Caco-2 (cell line): ENCODE measurements around the gene MAP7D1. TPM values are rescaled to one million over a fixed set of nuclear protein-coding genes. Genes with fewer than 3 reads are reported as not detected.
A peak's percentile ranks its signal among the peaks of the same experiment; 100 is the strongest.

ENCODE experiments used
- BruUV-seq: library from RNA; stranded (reverse); fragments of 400-500 nt; replicated peaks from 2 replicates; lab custom pipeline; 2021; lab: Mats Ljungman, UMichigan
- CTCF ChIA-PET: fragments of 300-600 bp; sonication (Branson Sonifier 250); formaldehyde crosslinking; loops from one replicate; lab custom pipeline; 2022; ENCODE audit warnings: antibody characterized with exemption; lab: Charles Lee
- POLR2A ChIA-PET: fragments of 300-600 bp; sonication (Branson Sonifier 250); formaldehyde crosslinking; loops from one replicate; lab custom pipeline; 2022; ENCODE audit warnings: antibody characterized with exemption; lab: Charles Lee
- DNase-seq, 2 experiments: peaks; one replicate each; pipeline versions ENCODE4 v3.0.0 to v3.0.0-alpha.2; 2020 to 2022
- H3K27me3 ChIP-seq: replicated peaks from 2 replicates; pipeline ENCODE4 v1.6.0; 2011; ENCODE audit warnings: low read length; ENCODE audit not compliant: control insufficient read depth, insufficient read depth
- H3K36me3 ChIP-seq: 2 replicates; pipeline ENCODE4 v1.5.1; 2011; ENCODE audit warnings: low read length; ENCODE audit not compliant: control insufficient read depth, insufficient read depth
- H3K4me1 ChIP-seq: fragments of 250-450 bp; sonication (Bioruptor Pico); 2 replicates; pipeline ENCODE4 v1.5.1; 2020; ENCODE audit warnings: mild to moderate bottlenecking
- H3K4me3 ChIP-seq: 2 replicates; pipeline ENCODE4 v1.5.1; 2011; ENCODE audit warnings: low read depth, mild to moderate bottlenecking, control low read depth, low read length
- H3K9me3 ChIP-seq: fragments of 250-450 bp; sonication (Bioruptor Pico); 2 replicates; pipeline ENCODE4 v1.5.1; 2020; ENCODE audit warnings: mild to moderate bottlenecking, moderate library complexity
- H3K27ac Mint-ChIP-seq: one replicate; pipeline ENCODE4 v1.8.0; 2022; ENCODE audit warnings: mixed read lengths; ENCODE audit not compliant: unreplicated experiment
- H3K27me3 Mint-ChIP-seq: one replicate; pipeline ENCODE4 v1.8.0; 2022; ENCODE audit warnings: mixed read lengths; ENCODE audit not compliant: insufficient read depth, unreplicated experiment
- H3K36me3 Mint-ChIP-seq: one replicate; pipeline ENCODE4 v1.8.0; 2022; ENCODE audit warnings: mild to moderate bottlenecking, mixed read lengths; ENCODE audit not compliant: insufficient read depth, unreplicated experiment
- H3K4me1 Mint-ChIP-seq: one replicate; pipeline ENCODE4 v1.8.0; 2022; ENCODE audit warnings: low read depth, mixed read lengths; ENCODE audit not compliant: unreplicated experiment
- H3K4me3 Mint-ChIP-seq: one replicate; pipeline ENCODE4 v1.8.0; 2022; ENCODE audit warnings: mild to moderate bottlenecking, moderate library complexity, mixed read lengths; ENCODE audit not compliant: unreplicated experiment
- H3K9me3 Mint-ChIP-seq: one replicate; pipeline ENCODE4 v1.8.0; 2022; ENCODE audit warnings: mixed read lengths; ENCODE audit not compliant: unreplicated experiment
- CTCF ChIP-seq, 2 experiments: fragments of 200-600 bp in 1 of 2; IDR thresholded peaks; 1 replicate in 1 of 2; 2 replicates in 1 of 2; pipeline versions ENCODE4 v1.5.1 to v1.8.0; 2011 to 2022; ENCODE audit warnings: antibody characterized with exemption in 1 of 2, control low read depth in 1 of 2, inconsistent platforms in 1 of 2, low read depth in 1 of 2, low read length in 1 of 2, mild to moderate bottlenecking in 1 of 2, moderate library complexity in 1 of 2; ENCODE audit not compliant: insufficient read depth in 1 of 2, severe bottlenecking in 1 of 2, unreplicated experiment in 1 of 2
- intact Hi-C: fragments of 100-400 bp; cut with micrococcal nuclease; formaldehyde crosslinking; loops from one replicate; pipeline ENCODE4 v1.10.0; 2022; ENCODE audit not compliant: unreplicated experiment
- total RNA-seq: library from RNA; stranded (reverse); gene quantifications from 2 replicates; pipeline ENCODE4 v1.2.3, GENCODE V29; 2022

Gene MAP7D1
- total RNA-seq, 1 experiment from 2014 or later, result 37.7 TPM

GRCh38 chr1:36124404-36125128 is 31.4 kb upstream of the MAP7D1 start:
- H3K4me1 Mint-ChIP-seq, result no peaks in the 10 kb centered on the region
- DNase-seq, result no peak
- H3K36me3 ChIP-seq, result no peaks in the 10 kb centered on the region
- intact Hi-C loops, result no loop called here
- H3K9me3 Mint-ChIP-seq, result no peaks in the 10 kb centered on the region
- no peak for TF ChIP-seq CTCF (IDR thresholded peaks at IDR 0.05; ENCODE audit: insufficient read depth in 1 of 2, low read depth in 1 of 2, low read length in 1 of 2, severe bottlenecking in 1 of 2, unreplicated experiment in 1 of 2)
- ChIA-PET CTCF (interaction anchor here (1.3 kb wide), 1 partner anchor 10 kb away, joined by 4 read pairs; no protein-coding TSS in a partner anchor), POLR2A (no interaction called here)
- peaks cover 3% of the 10 kb centered on the region for H3K27me3 Mint-ChIP-seq
- no peaks in the 10 kb centered on the region for H3K36me3 Mint-ChIP-seq
- H3K9me3 ChIP-seq, result no peaks in the 10 kb centered on the region
- H3K4me1 ChIP-seq, result 0 out of 2 replicates have a peak, but pooled peaks cover 3% of the 10 kb centered on the region
- BruUV-seq, result no TSS peak
- no peak overlapping the region for H3K27ac Mint-ChIP-seq
- H3K4me3 Mint-ChIP-seq, result peak overlapping the region; percentile 55
- H3K4me3 ChIP-seq, result no peak overlapping the region
- no peaks in the 10 kb centered on the region for H3K27me3 ChIP-seq

- peak within 1 kb of the TSS; percentile 25 for H3K4me3 ChIP-seq
- no TSS peak for BruUV-seq
- H3K4me1 Mint-ChIP-seq, result no peaks in the 10 kb centered on the region
- H3K27ac Mint-ChIP-seq, result no peak within 1 kb of the TSS
- no peaks in the 10 kb centered on the region for H3K36me3 Mint-ChIP-seq
- no peak for DNase-seq
- intact Hi-C loops, result no loop called here
- ChIA-PET POLR2A (no interaction called here), CTCF (no interaction called here)
- no peaks in the 10 kb centered on the region for H3K36me3 ChIP-seq
- H3K27me3 ChIP-seq, result no peaks in the 10 kb centered on the region
- H3K4me1 ChIP-seq, result 0 out of 2 replicates have a peak, but pooled peaks cover 3% of the 10 kb centered on the region
- no peak for TF ChIP-seq CTCF (IDR thresholded peaks at IDR 0.05; ENCODE audit: insufficient read depth in 1 of 2, low read depth in 1 of 2, low read length in 1 of 2, severe bottlenecking in 1 of 2, unreplicated experiment in 1 of 2)
- peaks cover 3% of the 10 kb centered on the region for H3K27me3 Mint-ChIP-seq
- H3K9me3 ChIP-seq, result no peaks in the 10 kb centered on the region
- peak within 1 kb of the TSS; percentile 55 for H3K4me3 Mint-ChIP-seq
- no peaks in the 10 kb centered on the region for H3K9me3 Mint-ChIP-seq
Observed at GRCh38 chr1:36125129-36125991, 30.6 kb upstream of the MAP7D1 start, which contains the start of gene COL8A2. TSS of gene COL8A2 (minus strand) at chr1:36125222. CDS start at chr1:36100242, 24,980 bp downstream.

- H3K9me3 ChIP-seq, result no peaks in the 10 kb centered on the region
- peaks cover 3% of the 10 kb centered on the region for H3K27me3 Mint-ChIP-seq
- TF ChIP-seq CTCF (IDR thresholded peaks at IDR 0.05; ENCODE audit: insufficient read depth in 1 of 2, low read depth in 1 of 2, low read length in 1 of 2, severe bottlenecking in 1 of 2, unreplicated experiment in 1 of 2), result no peak
- H3K4me1 ChIP-seq, result 0 out of 2 replicates have a peak, but pooled peaks cover 3% of the 10 kb centered on the region
- H3K4me3 Mint-ChIP-seq, result no peak overlapping the region
- no peaks in the 10 kb centered on the region for H3K36me3 Mint-ChIP-seq
- ChIA-PET CTCF (no interaction called here), POLR2A (no interaction called here)
- no peak overlapping the region for H3K4me3 ChIP-seq
- no peaks in the 10 kb centered on the region for H3K9me3 Mint-ChIP-seq
- no peak overlapping the region for H3K27ac Mint-ChIP-seq
- H3K36me3 ChIP-seq, result no peaks in the 10 kb centered on the region
- no peak for DNase-seq
- intact Hi-C loops, result no loop called here
- no peaks in the 10 kb centered on the region for H3K27me3 ChIP-seq
- no peaks in the 10 kb centered on the region for H3K4me1 Mint-ChIP-seq
- BruUV-seq, result no TSS peak
Observed at GRCh38 chr1:36126005-36126716, 29.8 kb upstream of the MAP7D1 start.
